Activated CD8-positive, alpha-beta memory T cell treated with anti-CD3 and anti-CD28 coated beads for 1 hour (primary cell): ENCODE results near the gene E2F2.

Experiments used
- DNase-seq, 2 donors: peaks; one replicate each; pipeline ENCODE4 v3.0.0-alpha.2; 2020; ENCODE audit warnings: low read depth in 1 of 2; ENCODE audit errors: extremely low read depth in 1 of 2

The E2F2 gene, protein sequence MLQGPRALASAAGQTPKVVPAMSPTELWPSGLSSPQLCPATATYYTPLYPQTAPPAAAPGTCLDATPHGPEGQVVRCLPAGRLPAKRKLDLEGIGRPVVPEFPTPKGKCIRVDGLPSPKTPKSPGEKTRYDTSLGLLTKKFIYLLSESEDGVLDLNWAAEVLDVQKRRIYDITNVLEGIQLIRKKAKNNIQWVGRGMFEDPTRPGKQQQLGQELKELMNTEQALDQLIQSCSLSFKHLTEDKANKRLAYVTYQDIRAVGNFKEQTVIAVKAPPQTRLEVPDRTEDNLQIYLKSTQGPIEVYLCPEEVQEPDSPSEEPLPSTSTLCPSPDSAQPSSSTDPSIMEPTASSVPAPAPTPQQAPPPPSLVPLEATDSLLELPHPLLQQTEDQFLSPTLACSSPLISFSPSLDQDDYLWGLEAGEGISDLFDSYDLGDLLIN

DNA sequence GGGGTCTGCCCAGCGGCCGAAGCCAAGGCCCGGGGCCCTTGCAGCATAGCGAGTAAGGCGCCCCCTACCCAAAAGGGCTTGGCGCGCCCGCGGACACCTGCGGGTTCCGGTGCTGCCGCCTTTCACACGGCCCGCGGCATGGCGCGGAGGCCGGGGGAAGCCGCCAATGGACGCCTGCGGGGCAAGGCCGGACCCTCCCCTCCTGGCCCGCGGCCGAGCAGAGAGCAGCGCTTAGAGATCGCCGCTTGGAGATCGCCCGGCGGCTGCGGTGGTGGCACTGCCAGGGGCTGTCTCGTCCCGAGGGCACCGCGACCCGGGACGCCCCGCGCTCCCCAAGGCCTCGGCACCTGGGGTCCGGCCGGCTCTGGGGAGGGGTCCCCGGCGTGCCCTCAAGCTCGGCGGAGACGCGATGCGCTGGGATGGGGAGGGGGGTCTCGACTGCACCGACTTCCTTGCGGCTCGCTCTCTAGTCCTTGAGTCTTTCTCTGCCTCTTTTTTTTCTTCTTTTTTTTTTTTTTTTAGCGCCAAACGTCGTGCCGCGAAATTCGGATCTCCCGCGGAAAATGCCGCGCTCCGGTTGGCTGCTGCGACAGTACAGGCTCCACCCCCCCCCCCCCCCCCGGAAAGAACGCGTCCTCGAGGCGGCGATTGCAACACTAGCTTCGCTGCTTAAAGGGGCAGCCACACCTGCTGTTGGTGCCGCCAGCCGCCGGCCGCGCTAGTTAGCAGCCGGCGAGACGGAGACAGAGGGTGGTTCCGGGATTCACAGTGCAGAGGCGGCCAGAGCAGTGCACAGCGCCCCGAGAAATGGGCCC lies at the start of gene E2F2:
E2F2 (minus strand) TSS at position 487 of the 815 bp plus-strand sequence; CDS start at position 47, 440 bp downstream.
- peak; percentile 56 to 75 for DNase-seq

DNA sequence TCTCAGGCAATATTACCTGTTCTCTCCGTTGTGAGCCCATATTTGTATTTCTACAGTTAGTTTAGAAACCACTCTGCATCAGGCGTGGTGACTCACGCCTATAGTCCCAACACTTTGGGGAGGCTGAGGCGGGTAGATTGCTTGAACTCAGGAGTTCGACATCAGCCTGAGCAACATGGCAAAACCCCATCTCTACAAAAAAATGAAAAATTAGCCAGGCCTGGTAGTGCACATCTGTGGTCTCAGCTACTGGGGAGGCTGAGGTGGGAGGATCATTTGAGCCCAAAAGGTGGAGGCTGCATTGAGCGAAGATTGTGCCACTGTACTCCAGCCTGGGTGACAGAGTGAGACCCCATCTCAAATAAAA lies 47.9 kb upstream of the E2F2 start:
- no peak for DNase-seq

DNA sequence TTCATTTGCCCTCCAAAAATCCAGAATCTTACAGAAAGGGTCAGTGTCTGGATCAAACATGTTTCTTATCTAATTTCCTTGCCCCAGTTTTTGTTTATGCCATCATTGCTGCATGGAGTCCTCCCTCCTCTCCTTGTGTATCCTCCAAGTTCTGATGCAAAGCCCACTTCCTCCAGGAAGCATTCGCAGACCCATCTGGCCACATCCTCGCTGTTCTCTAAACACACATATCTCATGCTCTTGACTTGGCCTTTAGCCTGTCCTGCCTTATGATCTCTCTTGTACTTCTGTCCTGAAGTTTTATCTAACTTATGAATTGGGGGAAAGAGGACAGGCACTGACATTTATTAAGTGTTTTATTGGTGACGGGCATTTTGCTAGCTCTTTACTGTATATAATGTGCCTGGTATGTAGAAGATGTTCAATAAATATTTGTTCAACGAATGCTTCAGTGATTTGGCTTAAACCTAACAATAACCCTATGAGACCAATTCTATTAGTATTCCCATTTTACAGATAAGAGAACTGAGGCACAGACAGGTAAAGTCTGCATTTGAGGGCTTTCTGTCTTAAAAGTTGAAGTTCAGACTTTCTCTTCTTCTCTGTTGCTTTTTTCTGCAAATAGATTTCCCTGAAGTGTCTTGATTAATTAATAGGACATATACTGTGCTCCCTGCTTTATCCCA lies 47.4 kb upstream of the E2F2 start:
- DNase-seq, result no peak

DNA sequence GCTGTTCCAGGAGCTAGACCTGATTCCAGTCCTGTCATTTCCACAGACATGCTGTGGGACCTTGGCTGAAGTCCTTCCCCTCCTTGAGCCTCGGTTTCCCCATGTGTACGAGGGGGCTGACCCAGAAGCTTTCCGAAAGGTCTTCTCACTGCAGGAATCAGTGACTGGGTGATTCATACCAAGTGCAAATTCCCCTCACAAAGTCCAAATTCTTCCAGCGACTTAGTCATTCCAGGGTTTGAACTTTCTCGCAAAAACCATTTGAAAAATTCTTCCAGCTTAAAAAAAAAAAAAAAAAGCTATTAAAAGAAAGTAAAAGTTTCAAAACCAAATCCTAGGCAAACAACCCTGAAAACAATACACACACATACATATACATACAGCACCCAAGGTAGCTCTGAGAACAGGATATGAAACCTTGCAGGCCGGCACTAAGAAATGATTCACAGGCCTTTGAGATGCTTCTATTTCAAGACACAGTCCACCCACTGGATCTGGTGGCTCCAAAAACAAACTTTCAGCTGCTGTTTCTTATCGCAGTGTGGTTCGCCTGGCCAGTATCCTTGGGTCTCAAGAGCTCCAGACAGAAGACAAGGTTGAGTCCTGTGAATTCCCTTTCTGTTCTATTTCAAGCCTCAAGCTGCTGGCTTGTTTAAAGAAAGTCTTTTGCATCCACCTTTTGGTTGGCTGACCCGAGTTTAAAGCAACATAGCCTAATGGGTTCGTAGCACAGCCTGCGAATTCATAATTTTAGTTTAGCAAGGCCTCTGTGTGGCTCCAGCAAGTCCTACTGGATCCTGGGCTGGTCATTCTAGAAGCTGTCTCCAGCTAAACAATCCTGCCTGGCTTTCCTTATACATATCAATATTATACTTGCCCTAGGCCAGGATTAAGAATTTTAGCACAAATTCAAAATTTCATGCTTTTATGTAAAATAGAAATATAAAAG lies 46.3 kb upstream of the E2F2 start:
- DNase-seq, result no peak

DNA sequence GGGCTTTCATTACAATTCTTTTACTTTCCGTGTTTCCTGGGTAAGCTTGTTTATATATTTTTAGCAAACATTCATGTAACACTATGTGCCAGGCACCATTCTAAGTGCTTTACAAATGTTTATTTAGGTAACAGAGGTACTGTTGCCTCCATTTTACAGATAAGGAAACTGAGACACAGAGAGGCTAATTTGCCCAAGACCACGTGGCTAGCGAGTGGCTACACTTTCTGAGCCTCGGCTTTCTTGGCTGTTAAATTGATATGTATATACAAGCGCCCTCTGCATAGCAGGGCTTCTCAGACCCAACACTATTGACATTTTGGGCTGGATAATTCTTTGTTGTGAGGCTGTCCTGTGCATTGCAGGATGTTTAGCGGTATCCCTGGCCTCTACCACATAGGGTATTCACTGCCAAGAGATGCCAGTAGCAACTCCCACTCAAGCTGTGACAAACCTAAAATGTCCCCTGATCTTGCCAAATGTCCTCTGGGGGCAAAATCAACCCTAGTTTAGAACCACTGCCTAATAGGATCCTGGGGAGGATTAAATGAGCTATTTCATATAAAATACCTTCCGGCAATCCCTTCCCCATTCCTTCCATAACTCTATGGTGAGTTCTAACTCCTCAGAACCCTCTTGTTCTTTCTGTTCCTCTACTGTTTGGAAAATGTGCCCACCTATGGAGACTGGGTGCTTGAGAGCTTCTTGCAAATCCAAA lies 45.5 kb upstream of the E2F2 start:
- no peak for DNase-seq

DNA sequence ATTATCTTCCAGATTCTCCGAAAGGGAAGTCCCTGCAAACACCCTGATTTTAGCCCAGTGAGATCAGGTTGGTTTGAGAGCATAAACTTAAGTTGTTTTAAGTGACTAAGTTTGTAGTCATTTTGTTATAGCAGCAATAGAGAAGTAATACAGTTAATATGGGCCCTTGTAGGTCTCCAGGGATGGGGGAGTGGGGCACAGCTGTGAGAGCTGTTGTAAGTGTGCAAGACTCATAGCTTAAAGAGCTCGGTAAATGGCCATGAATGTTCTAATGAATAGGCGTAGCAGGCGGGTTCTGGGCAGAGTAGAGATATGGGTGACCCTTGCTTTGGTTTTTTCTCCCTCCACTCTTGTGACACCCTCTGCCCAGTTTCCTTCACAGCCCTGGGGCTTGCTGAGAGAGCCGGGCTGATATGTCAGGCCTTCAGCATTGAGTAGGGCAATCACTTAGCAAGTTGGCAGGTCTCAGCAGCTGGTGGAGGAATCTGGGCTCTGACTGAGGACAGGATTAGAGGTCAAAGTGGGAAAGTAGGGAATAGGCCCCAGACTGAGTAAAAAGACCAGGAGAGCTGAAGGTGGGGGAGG lies 44.3 kb upstream of the E2F2 start:
- DNase-seq, result no peak

DNA sequence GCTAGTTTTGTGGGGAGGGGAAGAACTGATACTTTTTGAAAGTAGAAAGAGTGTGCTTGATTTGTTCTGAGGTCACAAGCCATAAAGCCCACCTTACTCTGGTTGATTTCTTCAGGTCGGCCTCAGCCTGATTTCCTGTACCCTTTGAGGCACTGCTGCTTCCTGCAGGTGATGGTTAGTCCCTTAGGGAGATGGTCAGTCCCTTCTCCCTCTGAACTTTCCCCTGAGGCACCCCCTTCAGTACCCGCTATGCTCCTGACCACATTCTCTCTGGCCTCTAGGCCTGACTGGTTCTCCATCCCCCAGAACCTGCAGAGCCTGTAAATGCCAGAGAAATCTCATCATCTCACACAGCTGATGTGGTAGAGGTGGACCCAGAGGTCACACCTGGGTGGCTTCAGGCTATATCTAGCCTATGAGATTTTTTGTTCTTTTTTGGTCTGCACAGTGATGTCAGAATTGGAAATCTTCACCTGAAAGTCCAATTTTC lies 43.3 kb upstream of the E2F2 start:
- no peak for DNase-seq

DNA sequence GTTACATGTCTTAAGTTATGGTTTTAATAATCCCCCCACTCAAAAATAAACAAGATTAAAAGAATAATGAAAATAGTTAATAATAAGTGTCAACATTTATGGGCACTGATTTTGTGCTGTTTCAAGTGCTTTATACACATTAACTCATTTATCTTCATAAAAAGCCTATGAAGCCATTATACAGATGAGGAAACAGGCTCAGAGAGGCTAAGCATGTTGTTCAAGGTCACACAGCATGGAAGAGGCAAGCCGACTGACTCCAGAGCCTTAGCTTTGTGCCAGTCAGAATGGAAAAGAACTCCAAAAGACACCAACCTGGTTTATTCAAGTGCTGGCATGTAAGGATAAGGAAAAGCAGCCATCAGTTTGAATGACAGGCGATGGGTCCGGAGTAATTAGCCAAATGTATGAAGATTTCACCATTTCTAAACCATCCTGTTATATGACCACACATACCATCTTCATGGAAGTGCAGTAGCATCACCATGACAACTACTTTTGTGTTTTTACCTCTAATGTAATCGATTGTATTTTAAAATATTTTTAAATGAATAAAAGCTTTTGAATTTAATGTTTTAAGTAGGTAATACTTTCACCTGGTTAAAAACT lies 42.6 kb upstream of the E2F2 start:
- no peak for DNase-seq

DNA sequence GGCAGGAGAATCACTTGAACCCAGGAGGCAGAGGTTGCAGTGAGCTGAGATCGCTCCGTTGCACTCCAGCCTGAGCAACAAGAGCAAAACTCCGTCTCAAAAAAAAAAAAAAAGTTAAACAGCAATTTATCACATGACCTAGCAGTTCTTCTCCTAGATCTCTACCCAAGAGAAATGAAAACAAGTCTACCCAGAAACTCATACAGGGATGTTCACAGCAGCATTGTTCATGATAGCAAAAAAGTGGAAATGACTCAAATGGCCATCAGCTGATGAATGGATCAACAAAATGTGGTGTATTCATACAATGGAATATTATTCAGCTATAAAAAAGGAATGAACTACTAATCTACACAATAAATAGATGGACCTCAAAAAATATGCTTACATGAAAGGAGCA lies 40.4 kb upstream of the E2F2 start:
- no peak for DNase-seq

DNA sequence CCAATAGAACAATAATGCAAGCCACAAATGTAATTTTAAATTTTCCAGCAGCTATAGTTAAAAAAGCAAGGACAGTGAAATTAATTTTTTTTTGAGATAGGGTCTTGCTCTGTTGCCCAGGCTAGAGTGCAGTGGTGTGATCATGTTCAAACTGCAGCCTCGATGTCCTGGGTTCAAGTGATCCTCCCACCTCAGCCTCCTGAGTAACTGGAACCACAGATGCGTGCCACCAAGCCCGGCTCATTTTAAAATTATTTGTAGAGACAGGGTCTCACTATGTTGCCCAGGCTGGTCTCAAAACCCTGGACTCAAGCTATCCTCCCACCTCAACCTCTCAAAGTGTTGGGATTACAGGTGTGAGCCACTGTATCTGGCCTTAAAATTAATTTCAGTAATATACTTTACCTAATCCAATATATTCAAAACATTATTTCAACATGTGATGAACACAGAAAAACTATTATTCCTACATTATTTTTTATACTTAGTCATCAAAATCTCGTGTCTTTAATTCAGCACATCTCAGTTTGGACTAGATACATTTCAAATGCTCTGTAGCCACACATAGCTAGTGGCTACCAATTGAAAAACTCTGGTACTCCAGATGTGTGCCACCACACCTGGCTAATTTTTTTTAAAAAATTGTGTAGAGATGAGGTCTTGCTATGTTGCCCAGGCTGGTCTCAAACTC lies 39.1 kb upstream of the E2F2 start:
- DNase-seq, result no peak

DNA sequence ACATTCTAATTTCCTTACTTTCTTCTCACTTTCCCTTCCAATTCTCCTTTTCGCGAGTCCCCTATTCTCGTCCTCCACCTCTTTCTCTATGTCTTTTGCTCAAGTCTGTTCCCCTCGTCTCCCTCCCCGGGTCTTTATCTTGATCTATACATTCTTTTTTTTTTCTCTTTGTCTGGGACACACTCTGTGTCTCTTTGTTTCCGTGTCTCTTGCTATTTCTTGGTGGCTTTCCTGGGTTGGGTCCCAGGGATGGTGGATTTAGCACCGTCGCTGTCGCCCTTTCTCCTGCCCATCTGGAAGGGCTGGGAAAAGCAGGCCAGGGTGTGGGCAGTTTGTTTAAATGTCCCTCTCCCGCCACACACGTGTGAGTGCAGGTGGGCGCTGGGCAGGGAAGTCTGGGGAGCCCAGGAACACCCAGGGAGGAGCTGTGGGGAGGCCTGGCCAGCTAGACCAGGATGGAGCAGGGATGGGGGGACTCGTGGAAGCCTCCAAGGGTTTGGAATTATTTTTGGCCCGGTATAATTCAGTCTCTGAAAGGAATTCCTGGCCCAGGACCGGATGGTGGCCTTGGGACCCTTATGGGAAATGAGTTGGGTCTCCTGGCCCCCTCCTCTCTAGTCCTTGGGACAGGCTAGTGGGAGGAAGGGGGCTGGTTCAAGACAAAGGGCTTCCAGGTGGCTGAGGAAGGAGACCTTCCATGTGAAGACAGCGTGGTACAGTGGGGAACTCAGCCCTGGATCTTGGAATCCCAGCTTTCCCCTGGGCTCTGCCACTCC lies 37.8 kb upstream of the E2F2 start:
- no peak for DNase-seq

DNA sequence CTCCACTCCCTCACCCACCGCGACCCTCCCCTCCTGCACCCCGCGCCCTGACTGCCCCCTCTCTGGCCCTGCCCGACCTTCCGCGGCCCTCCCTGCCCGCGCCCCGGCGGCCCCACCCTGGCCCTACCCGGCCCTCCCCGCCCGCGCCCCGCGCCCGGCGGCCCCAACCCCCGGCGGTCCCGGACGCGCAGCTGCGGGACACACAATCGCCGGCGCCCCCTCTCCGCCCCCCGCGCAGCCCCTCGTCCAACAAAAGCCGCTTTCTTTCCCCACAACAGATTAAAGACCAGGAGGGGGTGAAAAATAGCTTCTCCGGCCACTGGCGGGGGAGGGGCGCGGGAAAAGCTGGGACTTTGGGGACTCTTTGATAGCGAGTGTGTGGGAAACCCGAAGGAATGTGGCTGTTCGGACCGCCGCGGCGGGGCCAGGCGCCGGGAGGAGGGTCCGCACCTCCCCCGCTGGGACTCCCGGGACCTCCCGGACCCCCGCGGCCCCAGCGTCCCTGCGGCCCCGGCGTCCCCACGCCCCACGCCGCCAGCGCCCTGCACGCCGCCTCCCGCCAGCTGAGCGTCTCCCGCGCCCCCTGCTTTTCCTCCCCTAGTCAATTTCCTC lies 37.1 kb upstream of the E2F2 start:
- DNase-seq, result no peak

DNA sequence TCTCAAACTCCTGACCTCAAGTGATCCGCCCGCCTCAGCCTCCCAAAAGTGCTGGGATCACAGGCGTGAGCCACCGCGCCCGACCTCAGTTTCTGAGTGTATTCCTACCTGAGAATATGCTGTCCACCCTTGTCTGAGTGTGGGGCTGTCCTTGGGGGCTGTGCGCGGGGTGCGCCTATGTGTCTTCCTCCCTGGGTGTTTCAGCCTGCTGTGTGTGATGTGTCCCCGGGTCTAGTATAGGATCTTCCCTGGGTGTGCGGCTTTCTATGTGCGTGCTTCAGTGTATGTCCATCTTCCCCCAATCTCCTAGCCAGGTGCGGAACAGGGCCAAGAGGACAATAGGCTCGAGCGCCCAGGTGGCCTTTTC lies 36.6 kb upstream of the E2F2 start:
- no peak for DNase-seq

DNA sequence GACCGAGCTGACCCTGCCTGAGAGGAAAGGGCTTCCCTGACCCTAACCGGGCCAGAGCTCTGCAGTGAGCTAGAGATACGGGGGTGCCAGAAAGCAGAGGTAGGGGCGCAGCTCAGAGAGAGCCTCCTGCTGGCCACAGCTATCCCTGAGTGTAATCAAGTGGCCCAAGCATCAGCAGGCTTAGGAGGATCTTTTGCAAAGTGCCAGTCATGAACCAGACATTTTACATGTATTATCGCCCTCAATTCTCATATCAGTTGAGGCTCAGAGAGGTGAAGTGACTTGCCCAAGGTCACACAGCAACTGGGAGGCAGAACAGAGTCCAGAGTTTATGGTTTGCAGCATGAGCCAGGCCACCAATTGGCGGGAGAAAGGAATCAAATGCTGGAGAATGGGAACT lies 35.3 kb upstream of the E2F2 start:
- no peak for DNase-seq

DNA sequence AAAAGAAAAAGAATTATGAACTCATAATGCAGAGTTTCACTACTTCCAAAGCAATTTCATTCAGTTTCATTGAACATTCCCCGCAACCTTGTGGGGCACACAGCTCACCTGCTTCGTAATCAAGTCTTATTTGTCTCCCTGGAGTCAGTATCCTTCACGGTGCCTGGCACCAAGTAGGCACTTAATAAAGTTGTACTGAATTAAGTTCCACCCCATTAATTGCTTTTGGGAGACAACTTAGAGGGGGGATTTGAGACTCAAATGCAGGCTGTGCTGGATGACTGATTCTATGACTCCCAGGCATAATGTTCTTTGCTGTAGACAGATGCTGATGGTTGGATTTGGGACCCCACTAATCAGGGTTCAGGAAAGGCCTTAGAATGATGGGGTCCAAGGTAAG lies 34.7 kb upstream of the E2F2 start:
- no peak for DNase-seq

DNA sequence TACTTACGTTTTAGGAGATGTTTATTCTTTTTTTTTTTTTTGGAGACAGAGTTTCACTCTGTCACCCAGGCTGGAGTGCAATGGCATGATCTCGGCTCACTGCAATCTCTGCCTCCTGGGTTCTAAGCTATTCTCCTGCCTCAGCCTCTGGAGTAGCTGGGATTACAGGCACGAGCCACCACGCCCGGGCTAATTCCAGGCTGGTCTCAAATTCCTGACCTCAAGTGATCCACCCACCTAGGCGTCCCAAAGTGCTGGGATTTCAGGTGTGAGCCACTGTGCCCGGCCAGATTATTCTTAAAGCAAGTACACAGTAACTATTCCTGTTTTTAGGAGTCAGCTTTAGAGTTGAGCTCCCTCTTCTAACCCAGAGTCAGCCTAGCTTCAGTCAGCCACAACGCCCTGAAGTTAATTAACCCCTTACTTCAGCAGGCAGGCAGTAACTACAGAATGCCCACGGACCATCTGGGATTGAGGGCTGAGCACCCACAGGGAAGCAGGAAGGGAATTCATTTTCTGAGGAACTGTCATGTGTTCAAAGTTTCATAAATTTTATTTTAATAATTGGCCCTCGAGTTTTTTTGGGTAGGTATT lies 33.6 kb upstream of the E2F2 start:
- no peak for DNase-seq
